Fibroblast of mammary gland (primary cell): ENCODE data around the gene URB1.

Source experiments
- DNase-seq: peaks from one replicate; pipeline ENCODE4 v3.0.0-alpha.2; 2010; ENCODE audit warnings: low read depth
- H3K4me3 ChIP-seq: 2 replicates; pipeline ENCODE4 v1.5.1; 2011; ENCODE audit warnings: low read depth, mild to moderate bottlenecking, low read length, moderate library complexity; ENCODE audit not compliant: control insufficient read depth
- TF ChIP-seq, protein P1 (sequence below): conservative IDR thresholded peaks from 2 replicates; pipeline ENCODE4 v1.5.1; 2011; ENCODE audit warnings: low read depth, low read length, inconsistent platforms; ENCODE audit not compliant: control insufficient read depth, insufficient read depth

Gene URB1

GRCh38 chr21:32350211-32350980 lies 42.4 kb downstream of the URB1 start:
- no peak overlapping the region for H3K4me3 ChIP-seq
- DNase-seq, result no peak
- TF ChIP-seq, protein P1, sequence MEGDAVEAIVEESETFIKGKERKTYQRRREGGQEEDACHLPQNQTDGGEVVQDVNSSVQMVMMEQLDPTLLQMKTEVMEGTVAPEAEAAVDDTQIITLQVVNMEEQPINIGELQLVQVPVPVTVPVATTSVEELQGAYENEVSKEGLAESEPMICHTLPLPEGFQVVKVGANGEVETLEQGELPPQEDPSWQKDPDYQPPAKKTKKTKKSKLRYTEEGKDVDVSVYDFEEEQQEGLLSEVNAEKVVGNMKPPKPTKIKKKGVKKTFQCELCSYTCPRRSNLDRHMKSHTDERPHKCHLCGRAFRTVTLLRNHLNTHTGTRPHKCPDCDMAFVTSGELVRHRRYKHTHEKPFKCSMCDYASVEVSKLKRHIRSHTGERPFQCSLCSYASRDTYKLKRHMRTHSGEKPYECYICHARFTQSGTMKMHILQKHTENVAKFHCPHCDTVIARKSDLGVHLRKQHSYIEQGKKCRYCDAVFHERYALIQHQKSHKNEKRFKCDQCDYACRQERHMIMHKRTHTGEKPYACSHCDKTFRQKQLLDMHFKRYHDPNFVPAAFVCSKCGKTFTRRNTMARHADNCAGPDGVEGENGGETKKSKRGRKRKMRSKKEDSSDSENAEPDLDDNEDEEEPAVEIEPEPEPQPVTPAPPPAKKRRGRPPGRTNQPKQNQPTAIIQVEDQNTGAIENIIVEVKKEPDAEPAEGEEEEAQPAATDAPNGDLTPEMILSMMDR, result no peak

DNA sequence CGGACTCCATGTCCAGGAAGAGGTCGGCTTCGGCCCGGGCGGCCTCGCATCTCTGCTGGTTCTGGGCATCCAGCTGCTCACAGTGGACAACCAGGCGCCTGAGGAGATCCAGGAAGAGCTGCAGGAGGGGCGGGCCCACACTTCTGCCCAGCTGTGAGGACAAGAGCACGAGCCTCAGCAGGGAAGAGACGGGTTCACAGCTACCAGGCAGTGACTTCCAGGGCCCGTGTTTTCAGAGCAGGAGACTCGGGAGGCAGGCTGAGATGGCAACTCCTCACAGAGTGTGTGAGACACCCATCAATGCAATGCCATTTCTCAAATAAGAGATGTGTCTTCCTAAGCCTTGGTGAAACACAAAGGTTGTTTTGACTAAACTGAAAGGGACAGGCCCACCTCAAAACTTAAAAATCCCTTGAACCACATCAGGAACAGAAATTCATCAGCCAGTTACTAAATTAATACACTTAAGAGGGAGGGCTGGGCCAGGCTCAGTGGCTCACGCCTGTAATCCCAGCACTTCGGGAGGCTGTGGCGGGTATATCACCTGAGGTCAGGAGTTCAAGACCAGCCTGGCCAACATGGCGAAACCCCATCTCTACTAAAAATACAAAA lies 43.4 kb downstream of the URB1 start:
- TF ChIP-seq, protein P1, result no peak
- no peak overlapping the region for H3K4me3 ChIP-seq
- no peak for DNase-seq

- no peak for DNase-seq
- TF ChIP-seq, protein P1, result no peak
Measured at GRCh38 chr21:32348604-32349332, 44.0 kb downstream of the URB1 start.

DNA sequence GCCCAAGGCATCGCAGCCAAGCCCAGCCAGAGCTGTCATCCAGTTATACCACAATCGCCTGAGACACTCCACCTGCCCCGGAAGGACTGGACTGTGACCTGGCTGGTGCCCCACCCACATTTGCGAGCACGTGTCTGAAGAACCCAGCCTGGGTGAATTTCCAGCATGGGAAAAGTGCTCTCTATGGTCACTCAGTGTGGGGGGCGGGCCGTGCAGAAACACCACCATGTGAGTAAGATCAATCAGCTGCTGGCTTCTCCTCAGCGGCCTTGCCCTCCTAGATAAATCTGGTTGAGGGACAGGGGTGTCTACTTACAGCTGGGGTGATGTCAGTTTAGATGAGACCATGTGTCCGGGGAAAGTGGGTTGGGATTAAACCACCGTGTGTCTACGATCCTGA lies 44.8 kb downstream of the URB1 start:
- no peak for DNase-seq
- no peak overlapping the region for H3K4me3 ChIP-seq
- TF ChIP-seq, protein P1, result no peak

More at GRCh38 chr21:32348604-32349332, 44.0 kb downstream of the URB1 start:
- no peak overlapping the region for H3K4me3 ChIP-seq

DNA sequence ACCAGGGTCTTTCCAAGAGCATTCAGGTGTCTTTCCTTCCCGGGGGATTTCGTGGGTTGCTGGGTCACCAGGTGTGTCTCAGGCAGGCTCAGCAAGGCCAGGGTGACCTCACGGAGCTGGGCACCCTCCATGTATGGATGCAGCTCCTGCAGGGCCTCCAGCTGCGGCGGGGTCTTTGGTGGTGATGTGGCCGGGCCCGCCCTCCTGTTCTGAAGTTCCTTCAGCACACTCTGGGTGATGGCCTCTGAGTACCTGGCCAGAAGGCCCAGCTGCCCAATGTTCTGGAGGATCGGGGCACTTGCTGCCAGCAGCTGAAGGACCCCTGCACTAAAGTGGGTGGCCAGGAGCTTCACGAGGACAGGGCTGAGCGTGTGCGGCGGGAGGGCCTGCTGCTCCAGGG lies 45.5 kb downstream of the URB1 start:
- TF ChIP-seq, protein P1, result no peak
- no peak for DNase-seq
- H3K4me3 ChIP-seq, result no peak overlapping the region

DNA sequence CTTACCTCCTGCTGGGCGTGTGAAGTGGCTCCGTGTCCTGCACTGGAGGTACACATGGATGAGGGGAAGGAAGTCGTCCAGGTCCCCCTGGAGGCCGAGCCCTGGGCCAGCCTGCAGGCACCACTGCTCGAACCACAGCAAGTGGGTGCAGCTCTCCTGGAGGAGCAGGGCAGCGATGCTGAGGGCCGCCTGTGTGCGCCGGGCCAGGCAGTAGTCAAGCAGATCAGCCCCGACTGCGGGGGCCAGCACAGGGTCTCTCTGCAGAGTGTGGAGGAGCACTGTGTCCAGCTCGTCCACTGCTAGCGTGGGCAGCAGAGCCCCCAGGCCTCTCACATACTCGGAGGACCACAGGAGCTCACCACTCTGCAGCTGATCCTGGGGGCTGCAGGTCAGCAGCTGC lies 45.9 kb downstream of the URB1 start:
- DNase-seq, result no peak
- H3K4me3 ChIP-seq, result no peak overlapping the region
- TF ChIP-seq, protein P1, result no peak
